ENCODE data around the gene ATOSA.

The ATOSA gene

DNA sequence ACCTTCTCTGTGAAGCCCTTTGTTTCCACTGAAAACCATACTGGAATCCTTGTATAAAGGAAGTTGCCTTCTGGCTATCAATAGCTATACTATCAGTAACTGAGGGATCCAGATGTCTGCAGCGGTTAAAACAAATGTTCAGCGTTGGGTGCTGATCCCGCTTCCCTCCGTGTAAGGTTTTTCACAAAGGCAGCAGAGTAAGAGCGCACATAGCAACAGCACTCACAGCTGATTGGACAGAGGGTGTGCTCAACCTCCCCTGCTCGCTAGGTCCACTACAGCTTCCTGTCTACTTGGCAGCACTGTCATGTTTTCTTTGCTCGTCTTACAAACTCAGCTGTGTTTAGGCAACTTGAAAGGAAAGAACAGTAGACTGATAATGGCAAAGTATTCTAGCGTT is 27.3 kb downstream of the ATOSA start:
- peak; percentile 75 for DNase-seq (ENCODE audit: low read depth, low spot score)

DNA sequence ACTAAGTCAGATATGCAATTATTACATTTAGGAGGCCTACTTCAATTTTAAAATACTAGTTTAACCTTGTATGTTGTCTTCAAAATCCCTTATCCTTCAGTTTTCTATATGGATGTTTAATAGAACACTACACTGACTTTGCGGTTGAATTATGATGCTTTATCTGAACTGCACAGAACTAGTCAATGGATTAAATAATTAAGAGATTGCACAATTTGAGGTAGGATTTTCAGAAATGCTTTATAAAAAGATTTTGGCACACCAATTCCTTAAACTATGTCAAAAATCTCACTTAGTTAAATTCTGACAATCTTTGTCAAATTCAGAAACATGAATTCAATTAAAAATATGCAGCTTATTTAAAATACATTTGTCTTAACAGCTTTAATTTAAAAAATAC is 28.1 kb downstream of the ATOSA start:
- DNase-seq (ENCODE audit: low read depth, low spot score): no peak

DNA sequence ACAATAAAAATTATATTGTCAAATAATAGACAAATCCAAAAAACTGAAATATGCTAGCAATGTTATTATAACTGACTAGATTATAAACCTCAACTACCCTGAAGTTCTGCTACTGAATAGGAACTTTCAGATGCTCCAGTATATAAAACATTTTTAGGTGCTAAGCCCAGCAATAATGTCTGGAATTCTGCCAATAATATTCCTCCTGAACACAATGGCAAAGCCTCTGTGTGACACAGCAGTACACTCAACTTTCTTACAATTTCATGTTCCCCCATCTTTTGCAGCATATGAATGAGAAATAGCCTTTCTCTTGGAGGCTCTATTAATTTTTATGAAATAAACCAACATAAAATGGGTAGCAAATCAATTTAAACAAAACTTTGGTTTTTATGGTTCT is 29.5 kb downstream of the ATOSA start:
- no peak for DNase-seq (ENCODE audit: low read depth, low spot score)

DNA sequence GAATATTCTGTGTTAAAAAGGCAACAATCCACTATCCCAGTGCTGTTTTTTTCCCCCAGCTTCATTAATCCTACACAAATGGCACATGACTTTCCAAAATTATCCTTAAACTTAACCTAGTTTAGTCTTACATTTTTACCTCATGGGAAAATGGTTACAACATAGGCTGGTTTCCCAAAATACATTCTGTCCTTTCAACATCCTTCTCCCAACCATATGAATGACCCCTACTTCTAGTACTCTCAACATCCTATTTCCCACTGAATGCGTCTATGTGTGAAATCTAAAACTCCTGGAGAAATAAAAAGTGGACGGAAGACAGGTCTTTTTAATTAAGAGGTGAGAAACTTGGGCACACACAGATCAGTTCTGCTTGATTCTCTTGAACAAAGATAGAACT is 33.3 kb downstream of the ATOSA start:
- DNase-seq (ENCODE audit: low read depth, low spot score): no peak

DNA sequence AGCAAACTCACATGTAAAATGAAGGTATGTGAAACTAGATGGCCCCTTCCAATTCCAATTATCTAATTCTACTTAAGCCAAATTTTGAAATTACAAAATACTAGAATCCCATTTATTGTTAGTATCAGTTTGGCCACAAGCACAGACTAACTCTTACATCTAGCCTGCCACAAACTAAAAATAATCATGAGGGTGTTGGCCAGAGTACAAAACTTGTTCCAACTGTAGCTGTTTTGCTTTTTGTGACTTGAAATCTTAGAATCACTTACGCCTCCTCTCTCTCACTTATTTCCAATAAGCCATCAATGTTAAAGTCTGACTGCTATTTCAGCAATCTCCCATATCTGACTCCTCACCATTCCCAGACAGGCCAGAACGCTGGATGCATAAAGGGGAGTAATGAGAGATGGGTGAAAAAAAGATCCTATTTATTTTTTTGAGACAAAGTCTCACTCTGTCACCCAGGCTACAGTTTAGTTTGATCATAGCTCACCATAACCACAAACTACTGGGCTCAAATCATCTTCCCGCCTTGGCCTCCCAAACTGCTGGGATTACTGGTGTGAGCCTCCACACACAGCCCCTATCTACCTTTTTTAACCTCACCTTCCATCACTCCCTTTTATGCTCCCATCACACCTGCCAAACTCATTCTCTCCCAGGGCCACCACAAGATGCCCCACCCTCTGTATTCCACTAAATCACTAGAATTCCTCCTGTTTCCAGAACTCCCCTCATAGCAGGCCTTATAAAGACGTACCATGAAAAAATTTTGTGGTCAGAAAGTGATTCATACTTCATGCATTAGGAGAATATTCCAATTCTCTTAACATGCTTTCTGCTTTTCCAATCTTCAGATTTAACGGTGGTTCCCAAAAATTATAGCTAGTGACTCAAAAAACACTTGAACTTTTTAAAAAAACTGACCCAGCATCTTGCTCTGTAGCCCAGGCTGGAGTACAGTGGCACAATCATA is 36.5 kb downstream of the ATOSA start:
- DNase-seq (ENCODE audit: low read depth, low spot score): no peak

DNA sequence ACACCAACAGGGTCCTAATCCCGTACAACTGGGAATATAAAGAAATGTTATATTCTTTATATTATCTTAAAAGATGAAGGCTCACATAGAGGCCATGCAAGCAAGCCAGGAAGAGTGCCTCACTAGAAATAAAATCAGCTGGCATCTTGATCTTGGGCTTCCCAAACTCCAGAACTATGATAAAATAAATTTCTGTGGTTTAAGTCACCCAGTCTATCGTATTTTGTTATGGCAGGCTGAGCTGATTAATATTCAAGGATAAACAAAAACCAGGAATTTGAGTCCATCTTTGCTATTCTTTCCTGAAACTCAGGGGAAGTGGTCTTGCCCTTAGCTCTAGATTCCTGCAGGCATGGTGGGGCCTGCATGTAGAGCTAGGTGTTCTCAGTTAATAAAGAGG is 42.7 kb downstream of the ATOSA start:
- no peak for DNase-seq (ENCODE audit: low read depth, low spot score)

DNA sequence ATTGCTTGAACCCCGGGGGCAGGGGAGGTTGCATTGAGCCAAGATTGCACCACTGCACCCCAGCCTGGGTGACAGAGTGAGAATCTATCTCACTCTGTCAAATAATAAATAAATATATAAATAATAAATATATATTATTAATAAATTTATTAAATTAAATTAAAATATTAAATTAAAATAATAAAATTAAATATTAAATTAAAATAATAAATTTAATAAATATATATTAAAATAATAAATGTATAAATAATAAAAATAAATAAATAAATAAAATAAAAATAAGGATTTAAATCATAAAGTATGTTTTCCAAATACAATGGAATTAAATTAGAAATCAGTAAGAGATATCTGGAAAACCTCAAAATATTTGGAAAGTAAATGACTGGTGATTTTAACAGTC is 43.3 kb downstream of the ATOSA start:
- no peak for DNase-seq (ENCODE audit: low read depth, low spot score)
